Naive thymus-derived CD4-positive, alpha-beta T cell (primary cell): ENCODE measurements around the gene PCBP3. TPM values are rescaled to one million over a fixed set of nuclear protein-coding genes. Genes with fewer than 3 reads are reported as not detected.

Source experiments
- ATAC-seq: fragments of 150-1000 bp; cut with Tn5 transposase; 2 replicates; pipeline ENCODE4 v1.10.0; 2021; ENCODE audit warnings: mild to moderate bottlenecking, moderate library complexity
- CTCF ChIA-PET: fragments of 350-600 bp; sonication (Branson Sonifier 250); formaldehyde crosslinking; loops from one replicate; lab custom pipeline; 2021; ENCODE audit warnings: antibody characterized with exemption; lab: Charles Lee
- POLR2A ChIA-PET: fragments of 350-600 bp; sonication (Branson Sonifier 250); formaldehyde crosslinking; loops from one replicate; lab custom pipeline; 2021; ENCODE audit warnings: antibody characterized with exemption, inconsistent platforms; lab: Charles Lee
- DNase-seq, 9 donors: peaks; one replicate each; pipeline versions ENCODE4 v3.0.0 to v3.0.0-alpha.2; 2020 to 2022; ENCODE audit warnings: mixed read lengths in 1 of 9
- H3K27ac ChIP-seq: one replicate; pipeline ENCODE4 v1.7.0; 2013; ENCODE audit warnings: mild to moderate bottlenecking, low read depth, low read length, moderate library complexity
- H3K27me3 ChIP-seq, 2 donors: one replicate each; pipeline ENCODE4 v1.7.0; 2013; ENCODE audit warnings: low read length in 2 of 2, mild to moderate bottlenecking in 2 of 2, moderate library complexity in 2 of 2; ENCODE audit not compliant: control insufficient read depth in 2 of 2, insufficient read depth in 2 of 2
- H3K36me3 ChIP-seq, 3 experiments: 1 replicate in 2 of 3; 2 replicates in 1 of 3; pipeline ENCODE4 v1.7.0; 2013; ENCODE audit warnings: low read length in 3 of 3, mild to moderate bottlenecking in 3 of 3, moderate library complexity in 1 of 3; ENCODE audit not compliant: insufficient read depth in 3 of 3, control insufficient read depth in 2 of 3
- H3K4me1 ChIP-seq, 2 donors: one replicate each; pipeline ENCODE4 v1.7.0; 2013; ENCODE audit warnings: low read length in 2 of 2, mild to moderate bottlenecking in 2 of 2, moderate library complexity in 1 of 2; ENCODE audit not compliant: control insufficient read depth in 2 of 2, insufficient read depth in 2 of 2
- H3K4me3 ChIP-seq: 2 replicates; pipeline ENCODE4 v1.7.0; 2013; ENCODE audit warnings: mild to moderate bottlenecking, low read length
- H3K9me3 ChIP-seq, 3 experiments: 1 replicate in 2 of 3; 2 replicates in 1 of 3; pipeline ENCODE4 v1.7.0; 2013; ENCODE audit warnings: low read length in 3 of 3; ENCODE audit not compliant: control insufficient read depth in 2 of 3
- H3K27ac Mint-ChIP-seq, 9 donors: one replicate each; pipeline ENCODE4 v1.8.0; 2020 to 2022; ENCODE audit warnings: mixed read lengths in 9 of 9, mild to moderate bottlenecking in 8 of 9, moderate library complexity in 5 of 9, inconsistent platforms in 2 of 9
- H3K27me3 Mint-ChIP-seq, 5 donors: one replicate each; pipeline ENCODE4 v1.8.0; 2021 to 2022; ENCODE audit warnings: mixed read lengths in 5 of 5, mild to moderate bottlenecking in 1 of 5
- H3K36me3 Mint-ChIP-seq, 5 donors: one replicate each; pipeline ENCODE4 v1.8.0; 2020 to 2022; ENCODE audit warnings: mixed read lengths in 5 of 5, mild to moderate bottlenecking in 3 of 5, inconsistent platforms in 1 of 5
- H3K4me1 Mint-ChIP-seq, 7 donors: one replicate each; pipeline ENCODE4 v1.8.0; 2020 to 2022; ENCODE audit warnings: mixed read lengths in 7 of 7, mild to moderate bottlenecking in 3 of 7, inconsistent platforms in 1 of 7
- H3K4me3 Mint-ChIP-seq, 10 donors: one replicate each; pipeline ENCODE4 v1.8.0; 2020 to 2022; ENCODE audit warnings: mild to moderate bottlenecking in 10 of 10, mixed read lengths in 10 of 10, moderate library complexity in 6 of 10, inconsistent platforms in 2 of 10
- H3K9me3 Mint-ChIP-seq, 11 donors: one replicate each; pipeline ENCODE4 v1.8.0; 2020 to 2022; ENCODE audit warnings: mixed read lengths in 11 of 11, mild to moderate bottlenecking in 4 of 11, inconsistent platforms in 1 of 11, moderate library complexity in 1 of 11
- intact Hi-C, 2 donors: fragments of 100-400 bp; cut with micrococcal nuclease; formaldehyde crosslinking; loops; one replicate each; pipeline ENCODE4 v1.15.1; 2023
- polyA plus RNA-seq, 2 donors: library from polyadenylated mRNA; unstranded; fragments of 300-500 nt; fragmentation: Illumina TruSeq; gene quantifications; one replicate each; pipeline ENCODE4 v1.2.3, GENCODE V29; 2021
- total RNA-seq, 6 experiments: library from RNA in 5 of 6; stranded (reverse) in 5 of 6; gene quantifications; 1 replicate in 5 of 6; 2 replicates in 1 of 6; pipeline ENCODE4 v1.2.3 and lab custom pipeline; 2021 to 2026

Gene PCBP3
- total RNA-seq: 1 to 10 TPM; 1.2 to 5.2 (median 4.0) TPM
- polyA plus RNA-seq: 1 to 10 TPM; 1.5 to 1.6 TPM
- 5.1 reads per million, percentile 24 among the genes with 10 or more reads in this experiment for total RNA-seq (lab: John Stamatoyannopoulos, UW)

GRCh38 chr21:45643021-45643980 lies at the start of gene PCBP3:
PCBP3 (plus strand) TSS chr21:45643725; CDS start chr21:45850086, 206,361 bp downstream.
- H3K27ac Mint-ChIP-seq: peak within 1 kb of the TSS in 7 of 9 donors; percentile 28 to 84 (median 74)
- peaks cover 15 to 51% (median 41%) of the 10 kb centered on the region in 7 donors for H3K4me1 Mint-ChIP-seq
- peak; percentile 87 for ATAC-seq

GRCh38 chr21:45594721-45595489 lies 48.6 kb upstream of the PCBP3 start:
- Histone ChIP-seq H3K9me3 (no peaks in the 10 kb centered on the region), H3K36me3 (no peaks in the 10 kb centered on the region), H3K27me3 (no peaks in the 10 kb centered on the region), H3K4me3 (no peak overlapping the region), H3K27ac (no peak overlapping the region), H3K4me1 (peaks cover 19 to 29% of the 10 kb centered on the region in 2 donors)
- H3K27ac Mint-ChIP-seq: peak overlapping the region in 5 of 9 donors; percentile 20 to 82 (median 66)
- H3K27me3 Mint-ChIP-seq: no peaks in the 10 kb centered on the region
- ChIA-PET POLR2A (interaction anchor here (1.2 kb wide), 1 partner anchor 115 kb away, joined by 3 read pairs; no protein-coding TSS in a partner anchor), CTCF (interaction anchor here (1.4 to 1.8 kb wide), 2 partner anchors 10 to 55 kb away, joined by 4 to 6 read pairs; no protein-coding TSS in a partner anchor)
- H3K36me3 Mint-ChIP-seq: no peaks in the 10 kb centered on the region
- intact Hi-C loops: loop anchor here (5.0 kb wide), 4 partner anchors 172 to 727 kb away; partner anchors contain the start of genes C21orf58 (in 1 of the 2), PCNT (in 1 of the 2), POFUT2 (in 1 of the 2) and PTTG1IP (in 1 of the 2)
- no peak overlapping the region for H3K4me3 Mint-ChIP-seq
- H3K4me1 Mint-ChIP-seq: peaks cover 9 to 29% (median 13%) of the 10 kb centered on the region in 7 donors
- DNase-seq: no peak
- no peaks in the 10 kb centered on the region for H3K9me3 Mint-ChIP-seq
- ATAC-seq: no peak

More at GRCh38 chr21:45643021-45643980, at the start of gene PCBP3:
- ChIA-PET POLR2A (no interaction called here), CTCF (no interaction called here)
- no peaks in the 10 kb centered on the region for H3K36me3 ChIP-seq
- Mint-ChIP-seq H3K9me3 (peaks cover 0 to 11% (median 2%) of the 10 kb centered on the region in 11 donors), H3K36me3 (peaks cover 0 to 12% (median 0%) of the 10 kb centered on the region in 5 donors), H3K27me3 (peaks cover 0 to 19% (median 6%) of the 10 kb centered on the region in 5 donors), H3K4me3 (peak within 1 kb of the TSS; percentile 74 to 86 (median 81))
- peaks cover 0 to 16% of the 10 kb centered on the region in 2 donors for H3K27me3 ChIP-seq
- peaks cover 6 to 38% of the 10 kb centered on the region in 2 donors for H3K4me1 ChIP-seq
- no peaks in the 10 kb centered on the region for H3K9me3 ChIP-seq
- no peak within 1 kb of the TSS for H3K4me3 ChIP-seq
- H3K27ac ChIP-seq: peak within 1 kb of the TSS; percentile 57
- intact Hi-C loops: loop anchor here (1.0 to 10.0 kb wide), 20 partner anchors 28 to 1306 kb away; partner anchors contain the start of genes LSS (in 2 of the 2), CFAP410 (in 1 of the 2), COL6A1 (in 1 of the 2) and ITGB2 (in 1 of the 2)
- peak; percentile 93 to 99 (median 96) for DNase-seq

GRCh38 chr21:45595574-45596295 lies 47.8 kb upstream of the PCBP3 start:
- Mint-ChIP-seq H3K9me3 (peaks cover 0 to 3% (median 0%) of the 10 kb centered on the region in 11 donors), H3K4me3 (no peak overlapping the region), H3K27ac (peak overlapping the region in 6 of 9 donors; percentile 31 to 88 (median 72)), H3K4me1 (peaks cover 9 to 29% (median 13%) of the 10 kb centered on the region in 7 donors), H3K27me3 (no peaks in the 10 kb centered on the region), H3K36me3 (peaks cover 0 to 5% (median 0%) of the 10 kb centered on the region in 5 donors)
- intact Hi-C loops: loop anchor here (1.0 to 2.0 kb wide), 8 partner anchors 20 to 328 kb away; partner anchors contain the start of gene SLC19A1 (in 1 of the 2)
- H3K27me3 ChIP-seq: no peaks in the 10 kb centered on the region
- H3K27ac ChIP-seq: no peak overlapping the region
- H3K36me3 ChIP-seq: no peaks in the 10 kb centered on the region
- ChIA-PET POLR2A (interaction anchor here (1.2 kb wide), 1 partner anchor 115 kb away, joined by 3 read pairs; no protein-coding TSS in a partner anchor), CTCF (interaction anchor here (1.1 to 1.8 kb wide), 4 partner anchors 11 to 134 kb away, joined by 3 to 6 read pairs (median 4); no protein-coding TSS in a partner anchor)
- ATAC-seq: no peak
- no peaks in the 10 kb centered on the region for H3K9me3 ChIP-seq
- DNase-seq: no peak
- H3K4me1 ChIP-seq: peaks cover 19 to 29% of the 10 kb centered on the region in 2 donors
- no peak overlapping the region for H3K4me3 ChIP-seq

- ChIA-PET POLR2A (interaction anchor here (0.5 kb wide), 1 partner anchor 657 kb away, joined by 5 read pairs; the partner anchor contains the start of gene SLX9), CTCF (interaction anchor here (0.7 to 1.8 kb wide), 6 partner anchors 44 to 135 kb away, joined by 3 to 6 read pairs (median 3); no protein-coding TSS in a partner anchor)
- DNase-seq (peak; percentile 65 to 85 (median 79)), ATAC-seq (peak; percentile 82)
- Histone ChIP-seq H3K27ac (no peak overlapping the region), H3K4me1 (peaks cover 10 to 20% of the 10 kb centered on the region in 2 donors), H3K4me3 (no peak overlapping the region), H3K9me3 (no peaks in the 10 kb centered on the region), H3K36me3 (no peaks in the 10 kb centered on the region), H3K27me3 (no peaks in the 10 kb centered on the region)
- peak overlapping the region in 1 of 10 donors; percentile 6 for H3K4me3 Mint-ChIP-seq
- H3K4me1 Mint-ChIP-seq: peaks cover 9 to 29% (median 13%) of the 10 kb centered on the region in 7 donors
- no peaks in the 10 kb centered on the region for H3K27me3 Mint-ChIP-seq
- peaks cover 0 to 6% (median 0%) of the 10 kb centered on the region in 11 donors for H3K9me3 Mint-ChIP-seq
- intact Hi-C loops: loop anchor here (1.0 to 2.0 kb wide), 8 partner anchors 18 to 326 kb away; partner anchors contain the start of gene SLC19A1 (in 1 of the 2)
- H3K36me3 Mint-ChIP-seq: peaks cover 0 to 7% (median under 1%) of the 10 kb centered on the region in 5 donors
- H3K27ac Mint-ChIP-seq: peak overlapping the region in 7 of 9 donors; percentile 7 to 88 (median 82)
Observed at GRCh38 chr21:45596704-45597318, 46.7 kb upstream of the PCBP3 start.

GRCh38 chr21:45598109-45598508 lies 45.4 kb upstream of the PCBP3 start:
- Histone ChIP-seq H3K27ac (no peak overlapping the region), H3K9me3 (peaks cover 0 to under 1% (median 0%) of the 10 kb centered on the region in 3 experiments), H3K36me3 (no peaks in the 10 kb centered on the region), H3K4me1 (peaks cover 0 to 8% of the 10 kb centered on the region in 2 donors), H3K27me3 (no peaks in the 10 kb centered on the region), H3K4me3 (no peak overlapping the region)
- H3K27ac Mint-ChIP-seq: peak overlapping the region in 2 of 9 donors; percentile 72 to 82
- intact Hi-C loops: no loop called here
- ChIA-PET POLR2A (no interaction called here), CTCF (interaction anchor here (1.5 kb wide), 1 partner anchor 14 kb away, joined by 3 read pairs; no protein-coding TSS in a partner anchor)
- DNase-seq (no peak), ATAC-seq (no peak)
- H3K4me3 Mint-ChIP-seq: no peak overlapping the region
- peaks cover 0 to 19% (median 6%) of the 10 kb centered on the region in 11 donors for H3K9me3 Mint-ChIP-seq
- peaks cover 0 to under 1% (median 0%) of the 10 kb centered on the region in 5 donors for H3K27me3 Mint-ChIP-seq
- H3K36me3 Mint-ChIP-seq: peaks cover 0 to 13% (median 2%) of the 10 kb centered on the region in 5 donors
- H3K4me1 Mint-ChIP-seq: peaks cover 9 to 29% (median 13%) of the 10 kb centered on the region in 7 donors
